ENCODE data around the gene PLD5. TPM values are rescaled to one million over a fixed set of nuclear protein-coding genes. Genes with fewer than 3 reads are reported as not detected.
"Not testable (repeated sequence)": the region's sequence is repeated elsewhere in the genome, so short reads cannot be mapped to it uniquely, and the experiment has no call there.

Gene PLD5
- total and polyA plus RNA-seq, 11 donors, result 0.05 to 0.96 (median 0.21) TPM; not detected in 2

GRCh38 chr1:242219905-242220304, 304.6 kb downstream of the PLD5 start:
- Histone ChIP-seq H3K27me3 (no peaks in the 10 kb centered on the region), H3K4me1 (no peaks in the 10 kb centered on the region), H3K27ac (no peak overlapping the region), H3K9me3 (peaks cover 0 to 17% (median 6%) of the 10 kb centered on the region in 12 donors), H3K36me3 (no peaks in the 10 kb centered on the region), H3K4me3 (no peak overlapping the region)
- no peak for ATAC-seq
- DNase-seq, result no peak
- WGBS, 4 donors, result 79 to 88% (median 83%) methylated on average over 11 to 12 of the region's 12 CpGs
- TF ChIP-seq POLR2A (IDR thresholded peaks at IDR 0.05) (no peak), CTCF (IDR thresholded peaks at IDR 0.05) (no peak)
- intact Hi-C loops (cut with DNase I), result no loop called here

- Histone ChIP-seq H3K4me3 (no peak overlapping the region), H3K36me3 (no peaks in the 10 kb centered on the region), H3K4me1 (no peaks in the 10 kb centered on the region), H3K9me3 (peaks cover 0 to 17% (median 6%) of the 10 kb centered on the region in 12 donors), H3K27me3 (no peaks in the 10 kb centered on the region), H3K27ac (no peak overlapping the region)
- 82 to 88% (median 85%) methylated on average over 2 of the region's 2 CpGs for WGBS, 4 donors
- intact Hi-C loops (cut with DNase I), result no loop called here
- ATAC-seq, result no peak
- DNase-seq, result no peak
- TF ChIP-seq CTCF (IDR thresholded peaks at IDR 0.05) (no peak), POLR2A (IDR thresholded peaks at IDR 0.05) (no peak)
Observed at GRCh38 chr1:242219298-242219901, 305.1 kb downstream of the PLD5 start.

GRCh38 chr1:242216368-242216767, 308.1 kb downstream of the PLD5 start:
- WGBS, 4 donors, result 41 to 81% (median 79%) methylated on average over 4 of the region's 4 CpGs
- DNase-seq, result no peak
- intact Hi-C loops (cut with DNase I), result no loop called here
- ATAC-seq, result no peak
- H3K4me3 ChIP-seq, result no peak overlapping the region
- no peaks in the 10 kb centered on the region for H3K36me3 ChIP-seq
- H3K27me3 ChIP-seq, result no peaks in the 10 kb centered on the region
- no peak overlapping the region for H3K27ac ChIP-seq
- TF ChIP-seq CTCF (IDR thresholded peaks at IDR 0.05), result no peak
- TF ChIP-seq POLR2A (IDR thresholded peaks at IDR 0.05), result no peak
- H3K9me3 ChIP-seq, result peaks cover 0 to 17% (median 6%) of the 10 kb centered on the region in 12 donors
- no peaks in the 10 kb centered on the region for H3K4me1 ChIP-seq

GRCh38 chr1:242214455-242214854, 310.0 kb downstream of the PLD5 start:
- H3K27me3 ChIP-seq; ATAC-seq; DNase-seq; H3K4me3 ChIP-seq; H3K27ac ChIP-seq; H3K36me3 ChIP-seq; intact Hi-C loops (cut with DNase I); H3K4me1 ChIP-seq: not testable (repeated sequence)
- 64 to 80% (median 68%) methylated on average over 3 of the region's 3 CpGs for WGBS, 4 donors
- peaks cover 0 to 17% (median 6%) of the 10 kb centered on the region in 12 donors for H3K9me3 ChIP-seq

- not testable (repeated sequence) for DNase-seq
- 52 to 60% (median 57%) methylated on average over 4 of the region's 4 CpGs for WGBS, 4 donors
Observed at GRCh38 chr1:242212961-242213360, 311.5 kb downstream of the PLD5 start.

More at GRCh38 chr1:242212961-242213360, 311.5 kb downstream of the PLD5 start:
- H3K27ac ChIP-seq; H3K36me3 ChIP-seq; intact Hi-C loops (cut with DNase I); ATAC-seq; H3K4me3 ChIP-seq; H3K27me3 ChIP-seq; H3K4me1 ChIP-seq: not testable (repeated sequence)
- H3K9me3 ChIP-seq, result peaks cover 0 to 17% (median 6%) of the 10 kb centered on the region in 12 donors
